WERI-Rb-1 (cell line): ENCODE results near the gene NUDT8.

Experiments used
- DNase-seq: peaks from one replicate; pipeline ENCODE4 v3.0.0-alpha.2; 2020
- H3K27ac ChIP-seq: fragments of 250-450 bp; sonication (Bioruptor Pico); 2 replicates; pipeline ENCODE4 v1.5.1; 2020; ENCODE audit warnings: mild to moderate bottlenecking, moderate library complexity
- H3K27me3 ChIP-seq: fragments of 250-450 bp; sonication (Bioruptor Pico); 2 replicates; pipeline ENCODE4 v1.5.1; 2021; ENCODE audit warnings: mild to moderate bottlenecking, low read depth, moderate library complexity; ENCODE audit not compliant: insufficient read depth, severe bottlenecking
- H3K36me3 ChIP-seq: fragments of 250-450 bp; sonication (Bioruptor Pico); 2 replicates; pipeline ENCODE4 v1.5.1; 2020; ENCODE audit warnings: mild to moderate bottlenecking, moderate library complexity
- H3K4me3 ChIP-seq: 2 replicates; pipeline ENCODE4 v1.5.1; 2011; ENCODE audit warnings: low read depth, mild to moderate bottlenecking, control low read depth, low read length
- H3K9me3 ChIP-seq: fragments of 250-450 bp; sonication (Bioruptor Pico); 2 replicates; pipeline ENCODE4 v1.5.1; 2021; ENCODE audit warnings: mild to moderate bottlenecking, moderate library complexity; ENCODE audit not compliant: severe bottlenecking
- CTCF ChIP-seq: IDR thresholded peaks from 2 replicates; pipeline ENCODE4 v1.5.1; 2011; ENCODE audit warnings: low read depth, mild to moderate bottlenecking, control low read depth, inconsistent platforms, low read length

The NUDT8 gene

GRCh38 chr11:67634366-67635230, 4.9 kb upstream of the NUDT8 start:
- no peak for DNase-seq
- no peak overlapping the region for H3K27ac ChIP-seq
- H3K27me3 ChIP-seq = no peaks in the 10 kb centered on the region
- no peak for TF ChIP-seq CTCF
- no peaks in the 10 kb centered on the region for H3K9me3 ChIP-seq
- no peaks in the 10 kb centered on the region for H3K36me3 ChIP-seq
- H3K4me3 ChIP-seq = no peak overlapping the region

- H3K27ac ChIP-seq = no peak overlapping the region
- no peak overlapping the region for H3K4me3 ChIP-seq
- no peak for DNase-seq
- no peaks in the 10 kb centered on the region for H3K9me3 ChIP-seq
- H3K27me3 ChIP-seq = no peaks in the 10 kb centered on the region
- no peak for TF ChIP-seq CTCF
- no peaks in the 10 kb centered on the region for H3K36me3 ChIP-seq
Observed at GRCh38 chr11:67633758-67634365, 4.1 kb upstream of the NUDT8 start.

GRCh38 chr11:67632982-67633755, 3.4 kb upstream of the NUDT8 start:
- DNase-seq = no peak
- no peaks in the 10 kb centered on the region for H3K36me3 ChIP-seq
- no peak overlapping the region for H3K27ac ChIP-seq
- no peak overlapping the region for H3K4me3 ChIP-seq
- no peaks in the 10 kb centered on the region for H3K9me3 ChIP-seq
- H3K27me3 ChIP-seq = no peaks in the 10 kb centered on the region
- no peak for TF ChIP-seq CTCF

DNA sequence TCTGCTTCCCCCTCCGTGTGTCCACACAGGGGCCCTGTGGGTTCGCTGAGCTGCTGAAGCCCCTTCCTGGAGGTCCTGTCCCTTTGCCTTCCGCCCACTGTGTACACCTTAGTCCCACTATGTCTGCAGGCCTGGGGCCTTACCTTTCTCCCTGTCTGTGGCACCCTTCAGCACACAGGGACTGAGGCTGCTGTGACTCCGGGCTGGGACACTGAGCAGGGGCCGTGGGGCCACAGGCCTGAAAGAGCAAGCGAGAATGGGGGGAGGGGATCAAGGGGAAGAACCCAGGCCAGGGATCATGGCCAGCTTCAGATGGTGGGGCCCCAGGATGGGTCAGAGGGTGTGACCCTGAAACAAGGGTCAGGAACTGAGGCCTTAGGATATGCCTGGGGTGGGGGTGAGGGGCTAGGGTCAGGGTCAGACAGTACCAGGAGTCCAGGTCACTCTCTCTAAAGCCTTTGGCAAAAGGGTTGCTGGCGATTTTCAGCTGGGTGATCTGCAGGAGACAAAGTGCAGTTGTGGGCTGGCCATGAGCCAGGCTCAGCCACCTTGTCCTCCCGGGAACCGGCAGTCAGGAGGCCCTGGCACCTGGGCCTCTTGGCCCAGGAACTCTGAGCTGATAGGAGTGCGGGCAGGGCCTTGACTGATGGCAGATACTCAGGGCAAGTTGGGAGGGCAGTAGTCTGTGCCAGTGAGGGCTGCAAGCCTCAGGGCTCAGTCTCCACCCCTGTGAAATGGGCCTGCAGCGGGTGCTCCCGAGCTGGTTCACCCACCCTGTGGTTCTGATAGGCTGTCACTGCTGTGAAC, 2.6 kb upstream of the NUDT8 start:
- Histone ChIP-seq H3K9me3 (no peaks in the 10 kb centered on the region), H3K27me3 (no peaks in the 10 kb centered on the region), H3K36me3 (no peaks in the 10 kb centered on the region), H3K27ac (no peak overlapping the region), H3K4me3 (no peak overlapping the region)
- no peak for TF ChIP-seq CTCF
- DNase-seq = no peak

DNA sequence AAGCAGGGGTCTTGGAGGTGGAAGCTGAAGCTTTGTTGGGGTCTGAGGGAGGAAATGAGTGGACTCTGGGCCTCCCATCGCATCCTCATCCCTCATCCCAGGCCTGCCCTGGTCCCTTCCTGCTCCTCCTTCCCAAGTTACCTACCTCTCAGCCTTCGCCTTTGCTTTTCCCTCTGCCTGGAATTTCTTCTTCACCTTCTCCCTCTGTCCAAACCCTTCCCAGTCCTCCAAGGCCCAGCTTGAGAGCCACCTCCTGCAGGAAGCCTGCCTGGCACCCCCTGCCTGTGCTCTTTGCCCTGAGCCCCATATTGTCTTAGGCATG, 2.1 kb upstream of the NUDT8 start:
- H3K27ac ChIP-seq = no peak overlapping the region
- DNase-seq = no peak
- H3K9me3 ChIP-seq = no peaks in the 10 kb centered on the region
- no peaks in the 10 kb centered on the region for H3K27me3 ChIP-seq
- H3K4me3 ChIP-seq = no peak overlapping the region
- H3K36me3 ChIP-seq = no peaks in the 10 kb centered on the region
- TF ChIP-seq CTCF = no peak
